ENCODE data around the gene MSLN. TPM values are rescaled to one million over a fixed set of nuclear protein-coding genes. Genes with fewer than 3 reads are reported as not detected.

The MSLN gene
- total and polyA plus RNA-seq, 2 experiments from 2014 or later, result 0.10 TPM; not detected in 1

GRCh38 chr16:763369-764183 is 3.0 kb downstream of the MSLN start:
- 0 out of 2 replicates have a peak, but pooled peaks cover 3% of the 10 kb centered on the region for H3F3A ChIP-seq (replicated peaks; ENCODE audit: low read depth)
- Mint-ChIP-seq H3K27me3 (ENCODE audit: insufficient read depth, low read depth, poor library complexity) (peaks cover 17% of the 10 kb centered on the region), H3K4me1 (no peaks in the 10 kb centered on the region; the same call in 1 of the 3 replicates), H3K36me3 (ENCODE audit: low read depth) (no peaks in the 10 kb centered on the region), H3K27ac (no peak overlapping the region), H3K4me3 (no peak overlapping the region), H3K9me3 (no peaks in the 10 kb centered on the region; the same call in 2 of the 3 replicates)
- DNase-seq (ENCODE audit: low spot score), result no peak
- ATAC-seq, result no peak
- H3K27ac ChIP-seq (ENCODE audit: low read depth), result no peak overlapping the region
- TF ChIP-seq ZNF331 (CRISPR knock-in tag; IDR thresholded peaks at IDR 0.05; ENCODE audit: low read depth) (no peak), CREB1 (CRISPR knock-in tag; IDR thresholded peaks at IDR 0.05; ENCODE audit: low read depth) (no peak), ETS1 (IDR thresholded peaks at IDR 0.05) (no peak), ZNF114 (CRISPR knock-in tag; IDR thresholded peaks at IDR 0.05) (no peak), REST (IDR thresholded peaks at IDR 0.05; ENCODE audit: unreplicated experiment) (no peak), JUNB (IDR thresholded peaks at IDR 0.05; ENCODE audit: unreplicated experiment) (no peak), POLR2AphosphoS5 (IDR thresholded peaks at IDR 0.05; ENCODE audit: low read depth) (no peak), NANOG (IDR thresholded peaks at IDR 0.05; ENCODE audit: borderline replicate concordance) (no peak), EZH2 (IDR thresholded peaks at IDR 0.05; ENCODE audit: low read depth, unreplicated experiment) (no peak), EZH2phosphoT487 (IDR thresholded peaks at IDR 0.05; ENCODE audit: unreplicated experiment) (no peak), STAT1 (IDR thresholded peaks at IDR 0.05; ENCODE audit: unreplicated experiment) (no peak), CTCF (conservative IDR thresholded peaks at IDR 0.05; ENCODE audit: low read depth in 2 of 2) (no peak), ZNF462 (CRISPR knock-in tag; IDR thresholded peaks at IDR 0.05) (no peak)
- H4K20me1 ChIP-seq (replicated peaks; ENCODE audit: insufficient read depth), result no peaks in the 10 kb centered on the region
- H3K4me2 ChIP-seq, result no peak overlapping the region
- no peak overlapping the region for H3K4me3 ChIP-seq
- no peaks in the 10 kb centered on the region for H3K36me3 ChIP-seq (ENCODE audit: insufficient read depth)
- no peaks in the 10 kb centered on the region for H3K27me3 ChIP-seq (ENCODE audit: insufficient read depth)
- no peaks in the 10 kb centered on the region for H3K4me1 ChIP-seq (ENCODE audit: insufficient read depth)
- no peak overlapping the region for H2AFZ ChIP-seq
- H3K79me2 ChIP-seq (replicated peaks; ENCODE audit: insufficient read depth), result no peaks in the 10 kb centered on the region
- no peaks in the 10 kb centered on the region for H3K9me2 ChIP-seq (ENCODE audit: insufficient read depth)
